Activated CD4-positive, alpha-beta memory T cell treated with anti-CD3 and anti-CD28 coated beads, Interleukin-2, amount 10 ng/mL, durations not matched to agents 7 days and 5 days (primary cell): ENCODE data around the gene GDF15. TPM values are rescaled to one million over a fixed set of nuclear protein-coding genes. Genes with fewer than 3 reads are reported as not detected.
A peak's percentile ranks its signal among the peaks of the same experiment; 100 is the strongest.
"Not testable (repeated sequence)": the region's sequence is repeated elsewhere in the genome, so short reads cannot be mapped to it uniquely, and the experiment has no call there.

Experiments
- CTCF ChIA-PET: fragments of 350-600 bp; sonication (Branson Sonifier 250); formaldehyde crosslinking; loops from one replicate; lab custom pipeline; 2021; ENCODE audit warnings: antibody characterized with exemption, inconsistent platforms; lab: Charles Lee
- POLR2A ChIA-PET: fragments of 350-600 bp; sonication (Branson Sonifier 250); formaldehyde crosslinking; loops from one replicate; lab custom pipeline; 2021; ENCODE audit warnings: antibody characterized with exemption; lab: Charles Lee
- DNase-seq: peaks from one replicate; pipeline ENCODE4 v3.0.0-alpha.2; 2020
- H3K27ac Mint-ChIP-seq: one replicate; pipeline ENCODE4 v1.8.0; 2021; ENCODE audit warnings: mild to moderate bottlenecking, mixed read lengths
- H3K27me3 Mint-ChIP-seq: one replicate; pipeline ENCODE4 v1.8.0; 2021; ENCODE audit warnings: mixed read lengths
- H3K36me3 Mint-ChIP-seq: one replicate; pipeline ENCODE4 v1.8.0; 2021; ENCODE audit warnings: low read depth, mixed read lengths
- H3K4me1 Mint-ChIP-seq: one replicate; pipeline ENCODE4 v1.8.0; 2021; ENCODE audit warnings: mixed read lengths
- H3K4me3 Mint-ChIP-seq: one replicate; pipeline ENCODE4 v1.8.0; 2021; ENCODE audit warnings: mild to moderate bottlenecking, mixed read lengths
- H3K9me3 Mint-ChIP-seq: one replicate; pipeline ENCODE4 v1.8.0; 2021; ENCODE audit warnings: mixed read lengths
- total RNA-seq, 2 experiments: library from RNA; stranded (reverse); gene quantifications; one replicate each; pipeline ENCODE4 v1.2.3, GENCODE V29; 2021

GDF15 gene
- total RNA-seq, 2 experiments from 2014 or later = not detected

DNA sequence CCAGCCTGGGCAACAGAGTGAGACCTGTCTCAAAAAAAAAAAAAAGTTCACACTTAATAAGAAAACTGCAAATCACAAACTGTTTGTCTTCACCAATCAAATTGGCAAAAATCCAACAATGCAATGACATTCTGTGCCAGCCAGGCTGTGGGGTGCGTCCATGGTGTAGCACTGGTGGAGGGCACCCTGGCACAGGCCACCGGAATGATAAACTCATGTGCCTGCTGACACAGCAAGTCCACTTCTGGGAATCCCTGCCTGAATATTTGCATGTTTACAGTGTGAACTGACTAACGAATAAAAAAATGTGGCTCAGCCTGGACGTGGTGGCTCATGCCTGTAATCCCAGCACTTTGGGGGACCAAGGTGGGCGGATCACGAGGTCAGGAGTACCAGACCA lies 13.1 kb downstream of the GDF15 start:
- Mint-ChIP-seq H3K36me3 (no peaks in the 10 kb centered on the region), H3K4me1 (peaks cover 16% of the 10 kb centered on the region), H3K27ac (no peak overlapping the region), H3K27me3 (peaks cover 18% of the 10 kb centered on the region), H3K4me3 (no peak overlapping the region), H3K9me3 (no peaks in the 10 kb centered on the region)
- ChIA-PET POLR2A (no interaction called here), CTCF (no interaction called here)
- DNase-seq = no peak

DNA sequence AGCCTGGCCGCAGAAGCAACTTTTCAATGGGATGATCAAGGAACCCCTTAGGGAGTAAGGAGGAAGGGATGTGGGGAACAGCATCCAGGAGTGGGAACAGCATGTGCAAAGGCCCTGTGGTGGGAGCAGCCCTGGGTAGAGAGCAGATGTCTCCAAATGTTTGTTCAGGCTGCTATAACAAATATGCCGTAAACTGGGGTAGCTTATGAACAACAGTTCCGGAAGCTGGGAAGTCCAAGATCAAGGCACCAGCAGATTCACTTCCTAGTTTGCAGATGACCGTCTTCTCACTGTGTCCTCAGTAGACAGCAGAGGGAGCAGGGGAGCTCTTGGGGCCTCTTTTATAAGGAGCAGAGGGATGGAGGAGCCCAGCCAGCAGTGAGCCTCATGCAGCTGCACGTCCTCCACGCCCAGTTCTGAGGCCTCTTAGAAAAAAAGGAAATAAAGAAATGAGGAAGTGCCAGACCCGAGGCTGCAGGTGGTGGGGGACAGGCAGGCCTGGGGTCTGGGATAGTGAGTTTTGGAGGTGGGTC lies 15.7 kb downstream of the GDF15 start:
- Mint-ChIP-seq H3K27ac (no peak overlapping the region), H3K9me3 (no peaks in the 10 kb centered on the region), H3K4me1 (peaks cover 16% of the 10 kb centered on the region), H3K36me3 (no peaks in the 10 kb centered on the region), H3K4me3 (no peak overlapping the region), H3K27me3 (peaks cover 15% of the 10 kb centered on the region)
- POLR2A ChIA-PET = interaction anchor here (1.2 kb wide), 1 partner anchor 15 kb away, joined by 3 read pairs; no protein-coding TSS in a partner anchor
- CTCF ChIA-PET = interaction anchor here (0.9 to 2.6 kb wide), 4 partner anchors 9 to 73 kb away, joined by 3 to 9 read pairs (median 4); no protein-coding TSS in a partner anchor
- no peak for DNase-seq

DNA sequence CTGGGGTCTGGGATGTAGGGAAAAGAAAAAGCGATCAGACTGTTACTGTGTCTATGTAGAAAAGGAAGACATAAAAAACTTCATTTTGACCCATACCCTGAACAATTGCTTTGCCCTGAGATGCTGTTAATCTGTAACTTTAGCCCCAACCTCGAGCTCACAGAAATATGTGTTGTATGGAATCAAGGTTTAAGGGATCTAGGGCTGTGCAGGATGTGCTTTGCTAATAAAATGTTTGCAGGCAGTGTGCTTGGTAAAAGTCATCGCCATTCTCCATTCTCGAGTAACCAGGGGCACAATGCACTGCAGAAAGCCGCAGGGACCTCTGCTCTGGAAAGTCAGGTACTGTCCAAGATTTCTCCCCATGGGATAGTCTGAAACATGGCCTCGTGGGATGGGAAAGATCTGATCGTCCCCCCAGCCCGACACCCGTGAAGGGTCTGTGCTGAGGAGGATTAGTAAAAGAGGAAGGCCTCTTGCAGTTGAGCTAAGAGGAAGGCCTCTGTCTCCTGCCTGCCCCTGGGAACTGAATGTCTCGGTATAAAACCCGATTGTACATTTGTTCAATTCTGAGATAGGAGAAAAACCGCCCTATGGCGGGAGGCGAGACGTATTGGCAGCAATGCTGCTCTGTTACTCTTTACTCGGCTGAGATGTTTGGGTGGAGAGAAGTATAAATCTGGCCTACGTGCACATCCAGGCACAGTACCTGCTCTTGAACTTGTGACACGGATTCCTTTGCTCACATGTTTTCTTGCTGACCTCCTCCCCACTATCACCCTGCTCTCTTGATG lies 16.7 kb downstream of the GDF15 start:
- H3K9me3 Mint-ChIP-seq, DNase-seq, H3K27ac Mint-ChIP-seq, H3K36me3 Mint-ChIP-seq, H3K4me3 Mint-ChIP-seq, H3K27me3 Mint-ChIP-seq: not testable (repeated sequence)
- ChIA-PET CTCF (interaction anchor here (1.3 kb wide), 1 partner anchor 14 kb away, joined by 3 read pairs; no protein-coding TSS in a partner anchor), POLR2A (interaction anchor here (1.2 kb wide), 1 partner anchor 14 kb away, joined by 3 read pairs; no protein-coding TSS in a partner anchor)
- H3K4me1 Mint-ChIP-seq = peaks cover 13% of the 10 kb centered on the region

DNA sequence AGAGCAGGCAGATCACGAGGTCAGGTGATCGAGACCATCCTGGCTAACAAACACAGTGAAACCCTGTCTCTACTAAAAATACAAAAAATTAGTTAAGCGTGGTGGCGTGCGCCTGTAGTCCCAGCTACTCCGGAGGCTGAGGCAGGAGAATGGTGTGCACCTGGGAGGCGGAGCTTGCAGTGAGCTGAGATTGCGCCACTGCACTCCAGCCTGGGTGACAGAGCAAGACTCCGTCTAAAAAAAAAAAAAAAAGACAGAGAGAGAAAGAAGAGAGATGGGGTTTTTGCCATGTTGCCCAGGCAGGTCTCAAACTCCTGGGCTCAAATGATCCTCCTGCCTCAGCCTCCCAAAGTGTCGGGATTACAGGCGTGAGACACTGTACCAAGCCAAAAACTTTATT lies 19.8 kb downstream of the GDF15 start:
- DNase-seq, H3K36me3 Mint-ChIP-seq, H3K4me3 Mint-ChIP-seq, POLR2A ChIA-PET, H3K27me3 Mint-ChIP-seq, H3K27ac Mint-ChIP-seq, H3K9me3 Mint-ChIP-seq: not testable (repeated sequence)
- H3K4me1 Mint-ChIP-seq = peaks cover 15% of the 10 kb centered on the region
- CTCF ChIA-PET = interaction anchor here (0.6 to 0.7 kb wide), 3 partner anchors 17 to 161 kb away, joined by 3 to 5 read pairs (median 3); no protein-coding TSS in a partner anchor

DNA sequence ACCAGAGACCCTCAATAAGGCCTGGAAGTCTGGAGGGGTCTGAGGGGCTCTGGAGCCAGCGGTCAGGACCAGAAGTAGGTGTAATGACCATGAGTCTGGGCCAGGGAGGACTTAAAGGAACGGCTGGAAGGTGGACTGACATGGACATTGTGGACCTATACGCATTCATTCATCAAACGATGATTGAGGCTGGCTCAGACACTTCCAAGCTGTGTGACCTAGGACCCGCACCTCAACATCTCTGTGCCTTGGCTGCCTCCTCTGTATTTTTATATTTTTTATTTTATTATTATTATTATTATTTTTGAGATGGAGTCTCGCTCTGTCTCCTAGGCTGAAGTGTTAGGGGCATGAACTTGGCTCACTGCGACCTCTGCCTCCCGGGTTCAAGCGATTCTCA lies 20.8 kb downstream of the GDF15 start:
- ChIA-PET CTCF (interaction anchor here (0.7 to 1.1 kb wide), 2 partner anchors 127 to 214 kb away, joined by 3 read pairs; partner anchors contain the start of gene MPV17L2), POLR2A (no interaction called here)
- Mint-ChIP-seq H3K27me3 (peaks cover 5% of the 10 kb centered on the region), H3K27ac (no peak overlapping the region), H3K36me3 (no peaks in the 10 kb centered on the region), H3K4me3 (no peak overlapping the region), H3K4me1 (peaks cover 7% of the 10 kb centered on the region), H3K9me3 (no peaks in the 10 kb centered on the region)
- no peak for DNase-seq

DNA sequence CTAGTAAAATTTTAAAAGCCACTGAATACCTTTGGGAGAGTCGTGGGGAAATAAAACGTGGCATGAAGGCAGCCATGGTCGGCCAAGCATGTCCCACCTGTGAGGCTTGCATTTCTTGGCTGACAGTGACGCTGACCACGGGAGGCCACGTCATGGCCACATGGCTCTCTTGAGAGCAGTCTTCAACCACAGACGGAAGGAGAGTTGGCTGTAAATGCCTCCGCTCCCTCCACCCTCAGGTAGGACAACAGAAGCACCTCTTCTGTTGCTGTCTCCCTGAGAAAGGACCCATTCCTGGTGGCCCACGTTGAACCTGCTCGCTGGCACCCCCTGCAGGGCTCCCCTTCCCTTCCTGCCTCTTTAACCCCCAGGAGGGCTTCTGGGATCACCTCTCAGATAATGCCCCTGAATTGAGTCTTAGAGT lies 22.1 kb downstream of the GDF15 start:
- H3K4me1 Mint-ChIP-seq = peaks cover 7% of the 10 kb centered on the region
- H3K36me3 Mint-ChIP-seq = no peaks in the 10 kb centered on the region
- ChIA-PET POLR2A (no interaction called here), CTCF (no interaction called here)
- peaks cover 10% of the 10 kb centered on the region for H3K27me3 Mint-ChIP-seq
- H3K27ac Mint-ChIP-seq = no peak overlapping the region
- DNase-seq = no peak
- no peaks in the 10 kb centered on the region for H3K9me3 Mint-ChIP-seq
- H3K4me3 Mint-ChIP-seq = no peak overlapping the region

DNA sequence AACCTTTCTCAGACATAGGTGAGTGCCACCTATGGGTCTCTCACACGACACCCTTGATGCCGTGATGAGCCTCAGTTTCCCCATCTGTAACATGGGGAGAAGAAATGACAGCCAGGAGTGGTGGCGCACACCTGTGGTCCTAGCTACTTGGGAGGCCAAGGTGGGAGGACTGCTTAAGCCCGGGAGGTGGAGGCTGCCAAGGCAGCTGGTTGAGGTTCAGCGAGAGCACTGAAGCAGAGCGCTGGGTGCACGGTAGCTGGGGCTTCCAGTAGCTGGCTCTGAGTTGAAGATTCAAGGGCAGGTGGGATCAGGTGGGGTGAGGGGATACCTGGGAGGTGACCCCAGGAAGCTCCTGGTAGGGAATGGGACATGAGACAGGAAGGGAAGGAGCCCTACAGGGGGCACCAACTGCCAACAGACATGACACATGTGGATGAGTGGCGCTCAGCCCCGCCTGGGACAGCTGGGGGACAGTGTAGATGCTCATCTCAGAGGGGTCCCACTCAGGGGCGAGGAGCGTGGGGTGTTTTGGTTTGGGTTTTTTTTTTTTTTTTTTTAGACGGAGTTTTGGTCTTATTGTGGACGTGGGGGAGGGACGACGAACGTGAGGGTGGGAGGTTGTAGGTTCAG lies 26.8 kb downstream of the GDF15 start:
- ChIA-PET CTCF (interaction anchor here (0.7 to 6.5 kb wide), 9 partner anchors 8 to 220 kb away, joined by 3 to 58 read pairs (median 6); partner anchors contain the start of genes GDF15, JUND and RAB3A), POLR2A (interaction anchor here (1.2 to 2.5 kb wide), 5 partner anchors 9 to 208 kb away, joined by 3 to 9 read pairs (median 5); partner anchors contain the start of gene RAB3A)
- Mint-ChIP-seq H3K4me1 (peaks cover 43% of the 10 kb centered on the region), H3K4me3 (no peak overlapping the region), H3K9me3 (no peaks in the 10 kb centered on the region), H3K36me3 (no peaks in the 10 kb centered on the region), H3K27me3 (peaks cover 23% of the 10 kb centered on the region), H3K27ac (no peak overlapping the region)
- DNase-seq = no peak

DNA sequence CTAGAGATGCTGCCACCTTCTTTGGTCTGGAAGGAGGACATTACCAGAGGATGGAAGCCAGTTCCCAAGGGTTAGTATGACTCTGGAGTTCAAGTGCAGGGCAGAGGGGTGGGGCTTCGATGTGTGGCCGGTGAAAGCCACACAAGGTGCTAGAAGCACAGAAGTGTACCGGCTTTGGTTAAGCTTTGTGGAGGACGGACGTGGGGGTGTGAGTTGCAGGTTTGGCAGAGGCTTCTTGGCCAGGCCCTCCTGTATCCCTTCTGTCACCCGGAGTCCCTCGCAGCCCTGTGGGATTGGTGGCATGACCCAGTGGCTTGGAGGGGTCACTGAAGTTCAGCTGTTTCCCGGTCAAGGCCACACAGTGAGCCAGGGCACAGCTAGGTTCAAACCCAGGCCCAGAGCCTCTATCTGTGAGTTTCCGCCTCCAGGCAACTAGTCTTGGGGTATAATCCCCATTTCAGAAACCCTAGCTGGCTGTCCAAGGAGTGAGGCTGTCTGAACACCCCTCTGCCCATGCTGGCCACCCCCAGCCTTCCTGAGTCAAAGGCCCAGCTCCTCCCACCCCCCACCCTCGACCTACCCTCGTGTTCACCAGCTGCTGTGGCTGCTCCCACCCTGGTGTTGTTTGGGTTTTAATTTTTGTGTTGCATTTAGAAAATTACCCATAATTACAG lies 28.7 kb downstream of the GDF15 start:
- H3K27ac Mint-ChIP-seq = peak overlapping the region; percentile 64
- DNase-seq = peak; percentile 60

DNA sequence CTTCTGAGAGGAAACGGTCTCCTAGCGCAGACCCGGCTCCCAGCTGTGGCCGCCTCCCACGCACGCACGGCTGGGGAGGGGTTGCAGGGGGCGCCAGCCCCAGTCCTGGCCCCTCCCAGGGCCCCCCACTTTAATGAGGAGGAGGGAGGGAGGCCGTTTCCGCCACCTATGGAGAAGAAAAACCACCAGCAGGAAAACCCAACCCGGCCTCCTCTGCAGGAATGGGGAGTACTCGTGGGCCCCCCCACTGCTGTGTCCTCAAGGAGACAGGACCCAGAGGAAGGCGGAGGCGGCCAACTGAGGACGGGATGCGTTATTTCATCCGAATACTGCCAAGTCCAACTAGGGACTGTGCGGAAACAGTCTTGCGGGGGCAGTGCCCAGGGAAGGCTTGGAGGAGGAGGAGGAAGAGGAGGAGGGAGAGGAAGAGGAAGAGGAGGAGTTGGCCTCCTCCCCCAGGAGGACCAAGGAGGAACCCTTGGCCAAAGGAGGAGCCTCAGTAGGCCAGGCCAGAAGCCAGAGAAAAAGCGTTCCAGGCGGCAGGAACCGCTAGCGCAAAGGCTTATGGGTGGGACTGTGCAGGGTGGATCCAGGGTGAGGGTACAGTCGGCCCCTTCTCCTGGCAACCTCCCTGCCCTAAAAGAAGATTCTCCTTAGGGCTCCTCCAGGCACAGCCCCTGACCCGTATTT lies 29.4 kb downstream of the GDF15 start:
- Mint-ChIP-seq H3K4me3 (peak overlapping the region; percentile 53), H3K36me3 (peaks cover 3% of the 10 kb centered on the region), H3K27ac (peak overlapping the region; percentile 78), H3K27me3 (peaks cover 23% of the 10 kb centered on the region), H3K9me3 (no peaks in the 10 kb centered on the region), H3K4me1 (peaks cover 58% of the 10 kb centered on the region)
- ChIA-PET CTCF (interaction anchor here (0.7 to 6.5 kb wide), 5 partner anchors 28 to 432 kb away, joined by 3 to 58 read pairs (median 16); partner anchors contain the start of genes GDF15 and JUND), POLR2A (interaction anchor here (0.5 to 9.6 kb wide), 8 partner anchors 8 to 417 kb away, joined by 3 to 115 read pairs (median 6); partner anchors contain the start of genes JUND, LSM4 and UPF1)
- DNase-seq = no peak

More for the DNA sequence above, 28.7 kb downstream of the GDF15 start:
- H3K9me3 Mint-ChIP-seq = no peaks in the 10 kb centered on the region
- peaks cover 56% of the 10 kb centered on the region for H3K4me1 Mint-ChIP-seq
- CTCF ChIA-PET = interaction anchor here (0.6 to 6.5 kb wide), 7 partner anchors 27 to 930 kb away, joined by 3 to 58 read pairs (median 4); partner anchors contain the start of genes GDF15, JUND and RAB3A
- no peak overlapping the region for H3K4me3 Mint-ChIP-seq
- peaks cover 23% of the 10 kb centered on the region for H3K27me3 Mint-ChIP-seq
- H3K36me3 Mint-ChIP-seq = no peaks in the 10 kb centered on the region
- POLR2A ChIA-PET = interaction anchor here (0.5 to 9.6 kb wide), 8 partner anchors 8 to 418 kb away, joined by 3 to 115 read pairs (median 6); partner anchors contain the start of genes JUND, LSM4 and UPF1

DNA sequence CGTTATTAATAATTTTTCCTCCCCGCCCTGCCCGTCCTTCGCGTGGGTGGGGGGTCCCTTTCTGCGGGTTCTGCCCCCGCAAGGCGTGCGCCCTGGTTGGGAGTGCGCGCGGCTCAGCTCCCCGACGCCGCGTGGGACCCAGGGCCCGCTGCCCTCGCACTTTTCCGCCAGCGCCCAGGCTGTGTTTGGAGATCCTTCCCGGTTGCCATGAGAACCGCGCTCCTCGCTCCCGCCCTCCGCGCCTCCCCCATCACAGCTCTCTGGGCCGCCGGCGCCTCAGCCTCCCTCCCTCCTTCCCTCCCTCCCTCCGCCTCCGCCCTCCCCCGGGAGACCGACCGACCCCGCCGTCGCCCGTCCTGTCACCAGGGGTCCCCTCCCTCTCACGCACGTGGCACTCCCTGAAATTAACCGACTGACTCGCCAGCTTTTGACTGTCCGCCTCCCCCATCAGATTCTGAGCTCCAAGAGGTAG lies 30.9 kb downstream of the GDF15 start:
- Mint-ChIP-seq H3K27me3 (peaks cover 18% of the 10 kb centered on the region), H3K9me3 (no peaks in the 10 kb centered on the region), H3K4me3 (peak overlapping the region; percentile 67), H3K36me3 (peaks cover 5% of the 10 kb centered on the region), H3K27ac (peak overlapping the region; percentile 79), H3K4me1 (peaks cover 67% of the 10 kb centered on the region)
- peak; percentile 72 for DNase-seq
- ChIA-PET POLR2A (interaction anchor here (0.7 to 9.6 kb wide), 12 partner anchors 12 to 416 kb away, joined by 3 to 115 read pairs (median 4); partner anchors contain the start of genes ELL, JUND and PIK3R2), CTCF (interaction anchor here (0.7 to 3.9 kb wide), 6 partner anchors 15 to 304 kb away, joined by 3 to 18 read pairs (median 3); no protein-coding TSS in a partner anchor)
